Smooth muscle cell of the brain vasculature (primary cell): ENCODE results near the gene CFAP100.

Experiments used
- DNase-seq: peaks from one replicate; pipeline ENCODE4 v3.0.0-alpha.2; 2012; ENCODE audit warnings: low read depth, low spot score

CFAP100 gene

DNA sequence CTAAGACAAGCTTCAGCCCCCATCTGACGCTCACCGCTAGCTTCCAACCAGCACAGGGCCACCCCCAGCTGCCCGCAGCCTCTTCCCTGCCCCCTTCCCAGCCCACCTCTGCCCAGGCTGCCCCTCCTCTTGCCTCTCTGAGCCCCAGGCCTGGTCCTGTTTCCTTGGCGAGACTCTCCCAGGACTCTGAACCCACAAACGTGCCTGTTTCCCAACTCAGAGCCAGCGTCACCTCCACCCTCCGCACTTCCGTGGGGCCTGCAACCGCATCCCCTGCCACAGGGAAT, 45.9 kb downstream of the CFAP100 start:
- DNase-seq: no peak

DNA sequence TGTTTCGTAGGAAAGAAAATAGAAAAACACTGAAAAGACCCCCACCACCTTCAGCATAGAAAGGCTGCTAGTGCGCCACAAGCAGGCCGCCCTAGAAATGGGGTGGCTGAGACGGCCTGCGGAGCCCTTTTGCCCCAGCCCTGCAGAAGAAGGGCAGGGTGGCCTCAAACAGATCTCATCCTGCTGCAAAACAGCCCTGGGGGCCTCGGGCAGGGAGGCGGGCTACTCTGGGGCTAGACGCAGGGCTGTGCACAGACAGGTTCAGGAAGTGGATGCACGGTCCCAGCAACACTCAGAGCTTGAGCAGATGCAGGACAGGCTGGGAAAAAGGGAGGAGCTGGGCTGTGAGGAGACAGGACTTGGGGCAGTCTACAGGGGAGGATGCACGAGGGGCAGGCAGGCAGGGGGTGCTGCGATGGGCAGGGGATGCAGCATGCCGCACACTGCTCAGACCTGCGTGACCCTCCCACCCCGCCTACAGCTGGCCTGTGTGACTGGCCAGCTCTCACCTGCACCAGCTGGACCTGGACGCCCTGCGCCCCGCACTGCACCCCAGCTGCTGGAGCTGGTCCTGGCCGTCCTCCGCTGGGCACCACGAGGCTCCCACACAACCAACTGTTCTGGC, 46.7 kb downstream of the CFAP100 start:
- DNase-seq: no peak

DNA sequence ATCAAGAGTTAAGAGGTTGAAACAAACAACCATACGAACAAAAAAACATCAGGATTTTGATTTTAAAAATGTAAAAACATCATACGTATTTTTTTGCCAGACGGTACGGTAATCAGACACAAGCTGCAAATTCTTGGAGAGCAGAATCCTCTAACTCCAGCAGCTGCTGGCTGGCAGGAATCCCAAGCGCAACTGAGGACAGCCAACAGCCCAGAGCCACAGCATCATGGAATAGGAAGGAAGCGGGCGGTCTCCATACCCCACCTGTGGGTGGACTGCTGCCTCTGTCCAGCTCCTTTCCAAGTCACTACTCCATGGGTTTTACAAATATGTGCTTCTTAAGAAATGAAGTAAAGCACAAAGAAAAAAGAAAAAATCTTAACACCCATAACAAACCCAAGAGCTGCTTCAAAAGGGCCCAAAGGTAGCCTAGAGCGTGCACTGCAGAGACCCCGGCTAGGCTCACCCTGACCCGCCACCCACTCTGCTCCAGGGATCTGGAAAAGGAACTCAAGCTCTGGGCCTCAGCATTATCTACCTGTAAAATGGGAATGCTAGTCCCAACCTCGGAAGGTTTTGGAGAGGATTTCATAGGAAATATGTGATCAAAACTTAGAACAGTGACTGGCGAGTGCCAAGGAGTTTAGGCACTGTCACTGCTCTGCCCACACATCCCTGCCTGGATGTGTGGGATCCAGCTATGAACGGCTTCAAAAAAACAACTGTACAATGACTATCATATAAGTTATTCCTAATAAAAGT, 47.6 kb downstream of the CFAP100 start:
- DNase-seq: no peak

DNA sequence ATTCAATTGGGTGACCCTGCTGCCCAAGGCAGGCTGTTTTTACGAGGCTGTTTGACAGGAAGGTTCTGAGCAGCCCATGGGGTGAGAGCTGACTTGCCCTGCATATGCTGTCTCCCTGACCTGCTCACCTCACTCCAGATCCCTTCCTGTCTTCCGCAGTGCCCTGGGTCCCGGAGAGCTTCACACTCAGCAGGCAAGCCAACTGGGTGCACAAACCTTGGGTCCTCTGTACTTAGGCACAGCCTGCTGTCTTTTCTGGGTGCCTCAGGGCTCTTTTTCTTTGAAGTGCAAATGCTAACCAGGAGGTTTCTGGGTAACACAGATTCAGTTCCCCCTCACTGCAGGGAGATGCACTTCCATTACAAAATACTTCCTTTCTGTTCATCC, 48.1 kb downstream of the CFAP100 start:
- DNase-seq: no peak

DNA sequence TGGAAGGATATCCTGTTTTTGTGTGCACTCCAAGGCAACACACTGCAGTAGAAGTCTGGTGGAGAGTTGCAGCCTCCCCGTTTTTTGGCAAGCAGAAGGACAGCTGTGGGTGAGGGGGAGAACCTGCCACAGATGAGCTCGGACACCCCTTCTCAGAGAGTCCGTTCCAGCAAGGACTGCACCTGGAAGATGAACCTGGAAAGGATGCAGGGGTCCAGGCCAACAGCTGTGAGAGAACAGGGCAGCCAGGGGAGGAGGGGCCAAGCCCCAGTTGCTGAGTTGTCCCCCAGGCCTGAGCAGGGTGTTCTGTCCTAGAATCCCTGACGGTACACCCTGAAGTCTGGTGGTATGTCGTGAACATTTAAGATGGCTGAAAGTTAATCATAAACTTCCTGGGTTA, 50.8 kb downstream of the CFAP100 start:
- DNase-seq: no peak

DNA sequence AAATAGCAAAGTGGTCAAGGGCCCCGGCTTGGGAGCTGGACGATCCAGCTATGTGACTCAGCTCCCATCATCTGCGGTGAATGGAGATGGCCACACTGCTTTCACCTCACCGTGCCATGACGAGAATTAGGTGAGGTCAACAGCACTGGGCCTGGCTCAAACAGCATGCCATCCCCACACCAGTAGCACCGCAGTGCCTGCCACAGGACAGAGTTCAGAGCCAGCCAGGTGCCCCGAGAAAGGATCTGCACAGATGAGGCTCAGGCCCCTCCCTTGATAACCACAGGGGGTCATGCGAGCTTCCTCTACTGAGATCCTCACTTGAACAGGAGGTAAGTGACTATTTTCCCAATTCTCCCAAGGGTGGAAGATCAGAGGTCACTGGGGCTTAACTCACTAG, 51.6 kb downstream of the CFAP100 start:
- DNase-seq: no peak

DNA sequence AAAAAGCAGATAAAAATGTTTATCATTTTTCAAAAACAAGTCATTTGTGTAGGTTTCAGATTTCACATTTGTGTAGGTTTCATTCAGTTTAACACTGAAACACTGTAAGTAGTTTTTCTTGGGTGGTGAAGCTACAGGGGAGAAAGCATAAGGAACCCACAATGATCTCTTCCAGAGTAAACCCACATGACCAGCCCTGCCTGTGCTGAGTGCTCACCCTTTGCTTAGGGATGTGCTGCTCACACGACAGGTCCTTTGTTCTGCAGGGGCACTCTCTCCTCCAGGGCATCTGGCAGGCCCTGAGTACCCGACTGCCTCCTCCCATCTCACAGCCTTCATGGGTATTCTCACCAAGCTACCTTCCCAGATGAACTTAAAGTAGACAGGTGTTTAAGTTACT, 52.1 kb downstream of the CFAP100 start:
- no peak for DNase-seq

DNA sequence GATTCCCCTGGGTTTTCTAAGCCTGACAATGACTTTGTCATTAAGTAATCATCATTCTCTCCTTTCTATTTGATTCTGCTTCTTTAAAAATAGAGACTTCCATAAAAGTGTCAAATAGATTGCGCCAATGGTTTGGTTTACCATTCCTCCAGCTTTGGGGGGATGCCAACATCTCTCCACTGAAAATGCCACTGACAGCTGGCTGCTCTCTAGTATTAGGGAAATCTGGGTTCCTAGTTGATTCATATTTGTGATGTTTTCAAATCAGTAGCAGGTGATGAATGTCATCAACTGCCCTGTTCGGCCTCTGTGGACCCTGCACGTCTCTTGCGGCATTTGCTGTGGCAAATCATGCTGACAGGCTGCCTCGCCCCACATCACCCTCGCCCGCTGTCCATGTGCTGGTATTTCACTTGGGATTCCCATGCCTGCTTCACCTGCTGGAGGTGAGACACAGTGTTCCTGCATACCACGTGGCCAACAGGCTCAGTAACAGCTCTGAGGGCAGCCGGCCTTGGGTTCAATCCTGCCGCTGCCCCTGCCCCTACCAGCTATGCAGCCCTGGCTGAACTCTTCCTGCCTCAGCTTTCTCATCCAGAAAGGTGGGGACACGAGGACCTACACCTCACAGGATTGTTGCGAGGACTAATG, 52.9 kb downstream of the CFAP100 start:
- no peak for DNase-seq

DNA sequence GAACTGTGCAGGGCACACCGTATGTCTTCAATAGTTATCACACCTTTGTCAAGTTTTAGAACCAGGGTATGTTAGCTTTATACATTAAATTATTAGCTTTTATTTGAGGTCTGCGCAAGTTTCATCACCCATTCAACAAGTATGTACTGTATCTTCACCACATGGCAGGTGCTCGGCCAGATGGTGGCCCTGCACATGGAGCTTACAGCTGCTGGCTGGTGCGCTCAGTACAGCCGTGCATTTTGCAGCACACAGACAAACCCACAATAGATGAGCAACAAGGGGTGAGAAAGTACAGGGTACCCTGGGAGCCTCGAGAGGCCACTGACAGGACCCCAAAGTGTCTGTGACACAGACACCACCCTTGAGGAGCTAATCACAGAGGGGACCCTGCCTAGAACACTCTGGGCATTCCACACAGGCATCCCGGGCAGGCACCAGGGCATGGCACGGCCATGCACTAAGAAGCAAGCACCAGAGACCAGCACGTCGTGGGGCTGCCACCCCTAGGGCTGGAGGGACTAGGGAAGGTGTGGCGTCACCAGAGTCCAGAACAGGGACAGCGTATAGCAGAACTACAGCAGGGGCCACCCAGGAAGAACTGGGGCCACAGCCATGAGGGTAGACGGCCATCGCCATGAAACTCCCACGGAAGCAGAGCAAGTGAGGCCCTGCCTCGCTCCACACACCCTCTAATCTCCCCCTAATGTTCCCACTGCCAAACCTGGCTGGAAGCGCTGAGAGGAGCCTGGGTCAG, 53.6 kb downstream of the CFAP100 start:
- DNase-seq: no peak

DNA sequence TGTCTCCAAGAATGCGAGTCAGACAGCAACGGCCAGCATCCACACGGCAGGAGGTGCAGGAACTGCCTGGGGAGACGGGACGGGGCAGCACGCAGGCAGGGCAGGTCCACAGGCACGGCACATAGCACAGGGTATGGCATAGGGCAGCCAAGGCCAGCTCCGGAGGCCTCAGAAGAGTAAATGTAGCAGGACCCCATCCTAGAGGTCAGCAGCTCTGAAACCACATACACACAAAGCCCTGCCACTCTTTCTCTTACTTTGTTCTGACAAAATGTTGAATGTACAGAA, 54.1 kb downstream of the CFAP100 start:
- no peak for DNase-seq

DNA sequence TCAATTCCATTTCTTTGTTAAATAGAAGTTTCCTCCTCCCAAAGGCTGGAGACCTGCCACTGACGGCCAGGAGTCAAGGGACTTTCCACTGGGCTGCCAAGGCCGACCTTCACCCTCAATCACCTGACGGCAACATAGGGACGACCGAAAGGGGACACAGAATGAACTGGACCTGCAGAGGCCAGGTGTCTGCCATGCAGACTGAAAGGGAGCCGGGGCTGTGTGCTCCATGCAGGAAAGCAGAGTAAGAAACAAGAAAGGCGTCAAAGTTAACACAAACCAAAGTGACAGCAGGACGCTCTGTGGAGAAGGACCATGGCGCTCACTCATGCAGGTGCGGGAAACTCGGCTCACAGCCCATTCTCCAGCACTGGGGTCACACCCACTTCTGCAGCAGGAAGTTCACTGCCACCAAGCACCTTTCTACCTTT, 54.9 kb downstream of the CFAP100 start:
- DNase-seq: no peak

DNA sequence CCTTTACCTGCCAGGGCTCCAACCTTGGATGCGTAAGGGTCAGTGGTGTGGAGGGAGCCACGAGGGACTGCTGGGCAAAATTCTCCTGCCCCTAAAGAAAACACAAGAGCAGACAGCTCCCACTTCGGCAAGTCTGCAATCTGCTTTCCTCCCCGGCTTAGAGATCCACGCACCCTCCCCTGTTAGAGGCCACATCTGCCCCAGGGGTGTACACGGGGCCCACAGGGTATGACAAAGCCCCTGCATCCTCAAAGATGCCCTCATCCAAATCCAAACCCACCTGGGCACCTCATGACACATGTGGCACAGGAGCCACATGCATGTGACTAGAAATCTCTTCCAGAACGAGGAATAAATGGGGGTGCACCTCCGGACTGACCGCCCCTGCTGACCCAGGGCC, 55.5 kb downstream of the CFAP100 start:
- DNase-seq: no peak

DNA sequence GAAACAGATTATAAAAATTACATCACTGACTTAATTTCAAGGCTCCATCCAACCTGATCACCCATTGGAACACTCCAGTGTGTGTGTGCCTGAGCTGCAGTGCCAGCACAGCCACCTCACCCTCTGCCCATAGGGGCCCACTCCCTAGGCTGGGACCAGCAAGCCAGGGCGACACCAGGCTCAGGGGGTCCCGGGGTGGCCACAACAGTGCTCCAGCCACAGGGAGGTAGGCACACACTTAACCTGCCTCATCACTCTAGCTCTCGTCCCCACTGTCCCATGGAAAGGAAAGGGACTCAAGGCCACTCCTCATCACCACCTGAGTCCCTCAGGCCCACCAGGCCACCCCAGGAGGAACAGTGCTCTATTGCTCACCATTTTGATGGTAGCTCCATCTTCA, 56.0 kb downstream of the CFAP100 start:
- no peak for DNase-seq

DNA sequence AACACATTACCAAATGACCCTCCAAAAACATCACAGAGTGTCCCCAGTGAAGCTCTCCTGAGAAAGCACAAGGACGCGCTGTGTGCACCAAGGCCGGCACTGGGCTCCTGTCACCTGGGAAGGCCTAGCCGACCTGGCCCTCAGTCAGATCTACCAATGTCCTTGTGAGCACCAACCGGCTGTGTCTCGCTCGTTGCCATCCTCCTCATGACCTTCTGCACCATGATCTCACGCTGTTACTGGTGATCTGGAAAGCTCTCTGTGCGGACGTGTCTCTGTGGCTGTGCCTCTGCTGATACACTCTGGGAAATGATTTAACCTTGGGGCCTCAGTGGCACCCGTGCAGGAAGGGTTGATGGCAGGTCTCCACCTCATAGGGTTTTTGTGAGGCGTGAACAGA, 56.8 kb downstream of the CFAP100 start:
- DNase-seq: no peak

DNA sequence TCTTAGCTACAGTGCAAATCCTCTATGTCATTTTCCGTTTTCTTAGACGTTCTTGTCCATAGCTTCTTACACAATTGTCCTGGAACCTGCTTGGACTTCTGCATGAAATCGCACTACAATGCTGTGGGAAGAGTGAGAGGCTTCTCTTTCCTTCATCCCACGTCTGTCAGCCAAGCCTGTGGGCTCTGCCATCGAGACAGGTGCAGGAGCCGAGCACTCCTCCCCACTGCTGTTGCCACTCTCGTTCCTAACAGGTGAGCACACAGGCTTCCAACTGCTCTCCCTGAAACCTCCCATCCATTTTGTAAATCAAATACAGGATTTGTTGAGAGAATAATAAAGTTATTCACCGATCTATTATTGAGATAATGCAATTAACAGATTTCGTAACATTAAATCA, 57.5 kb downstream of the CFAP100 start:
- DNase-seq: no peak

DNA sequence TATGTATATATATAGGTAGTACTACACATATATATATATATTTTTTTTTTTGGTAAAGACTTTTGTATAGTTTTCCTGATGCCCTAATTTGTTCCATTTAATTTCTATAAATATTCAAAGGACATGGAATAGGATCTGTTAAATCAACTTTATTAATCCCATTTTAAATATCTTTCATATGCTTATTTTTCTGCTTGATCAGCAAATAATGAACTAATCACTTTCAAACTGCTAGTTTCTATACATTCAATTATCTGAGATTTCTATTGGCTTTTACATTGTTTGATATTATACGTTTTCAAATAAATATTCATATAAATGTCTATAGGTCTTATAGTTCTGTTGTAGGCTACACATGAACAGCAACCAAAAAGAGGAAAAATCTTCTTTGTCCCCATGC, 59.3 kb downstream of the CFAP100 start:
- no peak for DNase-seq

DNA sequence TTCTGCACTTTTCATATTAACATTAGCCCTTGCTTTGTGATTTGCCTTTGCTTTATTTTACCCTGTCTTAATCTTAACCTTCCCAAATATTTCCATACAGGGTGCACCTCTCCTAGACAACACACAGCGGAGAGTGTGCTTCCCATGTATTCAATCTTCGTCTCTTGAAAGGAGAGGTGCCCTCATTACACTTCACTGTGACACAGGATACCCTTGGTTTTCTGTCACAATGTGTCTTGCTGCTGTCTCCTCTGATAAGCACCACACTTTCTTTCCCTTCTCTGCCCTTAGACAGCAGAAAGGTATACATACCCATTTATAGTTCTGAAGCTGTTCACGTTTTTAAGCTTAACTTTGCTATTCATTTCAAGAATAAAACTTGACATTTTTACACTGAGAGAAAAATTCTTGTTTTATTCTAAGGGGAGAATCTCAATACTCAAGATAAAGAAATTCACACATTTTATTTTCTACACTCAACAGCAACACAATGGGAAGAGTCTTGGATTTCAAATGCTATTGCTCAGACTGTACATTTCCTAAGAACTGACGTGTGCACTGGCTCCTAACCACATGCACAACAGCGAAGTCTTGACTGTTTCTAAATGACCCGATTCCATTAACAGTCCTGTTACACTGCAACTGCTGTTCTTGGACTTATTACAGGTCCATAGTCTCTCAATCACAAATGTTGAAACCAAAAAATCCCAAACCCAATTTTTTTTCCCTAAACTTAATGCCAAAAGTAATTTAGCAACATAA, 59.9 kb downstream of the CFAP100 start:
- DNase-seq: no peak

DNA sequence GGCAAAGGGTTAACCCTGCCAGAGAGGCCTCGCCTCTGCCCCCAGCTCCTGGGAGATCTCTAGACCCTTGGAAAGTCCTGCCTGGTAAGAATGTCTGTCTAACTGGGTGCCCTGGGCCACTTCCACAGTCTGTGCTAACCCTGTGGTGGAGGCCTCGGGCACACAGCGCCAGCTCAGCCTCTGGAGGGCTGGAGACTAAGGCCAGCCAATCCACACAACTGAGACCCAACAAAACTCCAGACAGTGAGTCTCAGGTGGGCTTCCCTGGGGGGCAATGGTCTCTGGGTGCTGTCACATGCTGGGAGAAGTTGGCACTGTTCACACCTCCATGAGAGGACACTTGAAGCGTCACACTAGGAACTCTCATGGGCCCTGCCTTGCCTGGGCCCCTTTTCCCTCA, 61.5 kb downstream of the CFAP100 start:
- no peak for DNase-seq

DNA sequence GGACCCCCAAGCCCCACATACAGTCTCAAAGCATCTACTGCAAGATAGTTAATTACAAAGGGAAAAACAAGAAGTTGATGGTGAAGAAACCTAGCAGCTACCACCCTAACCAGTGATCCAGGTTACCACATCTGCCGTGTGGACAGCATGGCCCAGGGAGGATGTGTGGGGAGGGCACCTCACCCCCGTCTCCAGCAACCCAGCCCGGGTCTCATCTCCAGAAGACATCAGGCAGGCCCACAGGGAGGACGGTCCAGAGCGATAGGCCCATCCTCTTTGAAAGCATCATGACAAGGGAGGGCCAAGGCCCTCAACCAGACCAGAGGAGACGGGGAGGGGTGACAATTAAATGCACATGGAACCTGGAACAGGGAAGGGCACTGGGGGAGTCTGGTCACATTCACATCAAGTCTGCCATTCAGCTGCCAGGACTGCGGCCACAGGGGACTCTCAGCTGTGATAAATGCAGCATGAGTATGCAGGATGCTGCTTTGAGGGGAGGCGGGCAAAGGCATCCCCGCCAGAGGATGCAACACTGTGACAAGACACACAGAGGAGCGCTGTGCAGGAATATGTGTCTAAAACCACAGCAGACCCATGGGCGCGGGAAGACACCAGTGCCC, 62.2 kb downstream of the CFAP100 start:
- no peak for DNase-seq

DNA sequence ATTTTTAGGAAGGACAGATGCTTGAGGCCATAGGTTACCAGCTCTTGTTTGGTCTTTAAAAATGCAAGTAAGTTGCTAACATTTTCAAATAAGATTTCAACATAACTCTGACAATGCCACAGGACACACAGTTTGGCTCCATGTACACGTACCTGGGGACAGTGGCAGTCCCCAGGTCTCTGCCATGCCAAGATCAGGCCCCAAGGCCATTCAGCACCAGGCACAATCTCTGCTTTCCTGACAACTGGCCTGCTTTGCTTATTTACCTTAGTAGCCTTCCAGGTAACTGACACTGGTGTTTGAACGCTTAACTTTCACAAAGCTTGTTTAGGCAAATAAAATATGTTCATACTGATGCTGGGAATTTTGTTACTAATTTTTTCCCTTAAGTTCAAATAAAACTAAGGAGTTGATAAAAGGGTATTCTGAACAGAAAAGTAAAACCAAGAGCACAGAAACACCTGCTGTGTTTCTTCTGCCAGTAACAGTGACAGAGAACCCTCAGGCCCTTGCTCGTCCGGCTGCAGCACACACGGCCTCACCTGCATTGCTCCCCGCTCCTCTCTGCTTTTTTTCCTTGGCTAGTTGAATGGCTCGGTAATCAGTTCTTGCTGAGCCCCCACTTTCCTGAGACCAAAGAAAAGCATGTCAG, 64.5 kb downstream of the CFAP100 start:
- DNase-seq: no peak

DNA sequence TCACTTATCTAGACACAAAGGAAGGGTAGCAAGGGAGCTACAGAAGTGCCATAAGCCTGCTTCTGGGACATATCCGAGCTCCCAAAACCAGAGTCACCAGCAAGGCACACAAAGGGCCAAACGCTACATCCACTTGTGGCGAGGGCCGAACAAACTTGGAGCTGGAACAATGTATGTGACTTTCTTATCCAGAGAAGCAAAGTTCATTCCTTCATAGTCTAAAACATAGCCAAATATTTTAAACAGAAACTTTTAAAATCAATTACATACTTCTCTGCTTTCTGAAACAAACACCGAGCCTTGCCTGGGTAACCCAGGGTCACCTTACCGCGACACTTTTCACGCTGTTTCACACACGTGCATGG, 65.0 kb downstream of the CFAP100 start:
- DNase-seq: no peak
